Right kidney (tissue), 1 donor: ENCODE results near the gene COQ8B.
A peak's percentile ranks its signal among the peaks of the same experiment; 100 is the strongest.
"Not testable (repeated sequence)": the region's sequence is repeated elsewhere in the genome, so short reads cannot be mapped to it uniquely, and the experiment has no call there.

Source experiments
- DNase-seq: peaks from one replicate; pipeline ENCODE4 v3.0.0-alpha.2; 2016

Gene COQ8B

GRCh38 chr19:40668991-40669614 lies 47.6 kb downstream of the COQ8B start:
- DNase-seq, result no peak

- no peak for DNase-seq
Observed at GRCh38 chr19:40667602-40668001, 49.1 kb downstream of the COQ8B start.

GRCh38 chr19:40666803-40667438 lies 49.8 kb downstream of the COQ8B start:
- no peak for DNase-seq

GRCh38 chr19:40663695-40664692 lies 52.7 kb downstream of the COQ8B start:
- DNase-seq, result no peak

- DNase-seq, result peak; percentile 95
Observed at GRCh38 chr19:40662925-40663694, 53.6 kb downstream of the COQ8B start.

- DNase-seq, result no peak
Observed at GRCh38 chr19:40661616-40662015, 55.1 kb downstream of the COQ8B start.

GRCh38 chr19:40659566-40659965 lies 57.1 kb downstream of the COQ8B start:
- no peak for DNase-seq

GRCh38 chr19:40659116-40659515 lies 57.6 kb downstream of the COQ8B start:
- no peak for DNase-seq

- DNase-seq, result no peak
Observed at GRCh38 chr19:40658031-40658430, 58.7 kb downstream of the COQ8B start.

- not testable (repeated sequence) for DNase-seq
Observed at GRCh38 chr19:40655684-40656083, 61.0 kb downstream of the COQ8B start.

GRCh38 chr19:40652303-40652702 lies 64.4 kb downstream of the COQ8B start:
- not testable (repeated sequence) for DNase-seq

GRCh38 chr19:40650749-40651305 lies 65.9 kb downstream of the COQ8B start:
- no peak for DNase-seq

- not testable (repeated sequence) for DNase-seq
Observed at GRCh38 chr19:40649903-40650675, 66.6 kb downstream of the COQ8B start.

- no peak for DNase-seq
Observed at GRCh38 chr19:40646743-40647254, 69.9 kb downstream of the COQ8B start.

GRCh38 chr19:40642757-40643305 lies 73.9 kb downstream of the COQ8B start:
- DNase-seq, result no peak

- no peak for DNase-seq
Observed at GRCh38 chr19:40642051-40642706, 74.5 kb downstream of the COQ8B start.
